ENCODE results near the gene PSPC1.

DNA sequence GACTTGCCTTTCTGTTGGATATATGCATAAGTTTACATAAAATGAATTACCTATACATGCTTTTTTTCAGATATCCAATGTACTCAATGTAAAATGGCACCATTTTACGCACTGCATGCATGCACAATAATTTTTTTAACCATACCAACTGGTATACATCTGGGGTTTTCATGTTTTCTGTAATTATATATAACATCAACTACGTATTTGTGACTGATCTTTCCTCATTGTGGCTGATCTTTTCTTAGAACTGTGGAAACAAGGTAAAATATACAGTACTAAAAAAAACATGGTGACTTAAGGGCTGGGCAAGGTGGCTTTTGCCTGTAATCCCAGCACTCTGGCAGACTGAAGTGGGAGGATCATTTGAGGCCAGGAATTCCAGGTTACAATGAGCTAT, 18.5 kb downstream of the PSPC1 start:
- no peak for TF ChIP-seq POLR2A (IDR thresholded peaks at IDR 0.05; ENCODE audit: low read depth, low read length)
- no peak for TF ChIP-seq POU2F2 (IDR thresholded peaks at IDR 0.05; ENCODE audit: low read depth, low read length)
- no peak for TF ChIP-seq POLR2AphosphoS5 (IDR thresholded peaks at IDR 0.05; ENCODE audit: low read depth, low read length)
- TF ChIP-seq TAF1 (IDR thresholded peaks at IDR 0.05; ENCODE audit: low read depth, low read length), result no peak
